Fibroblast of lung (primary cell): ENCODE measurements around the gene INSRR. TPM values are rescaled to one million over a fixed set of nuclear protein-coding genes. Genes with fewer than 3 reads are reported as not detected.
A peak's percentile ranks its signal among the peaks of the same experiment; 100 is the strongest.

ENCODE experiments used
- DNase-seq, 2 donors: peaks; one replicate each; pipeline versions ENCODE4 v3.0.0 to v3.0.0-alpha.2; 2010; ENCODE audit warnings: low read depth in 2 of 2
- H2AFZ ChIP-seq: 2 replicates; pipeline ENCODE4 v1.5.1; 2012; ENCODE audit warnings: low read length, control low read depth, inconsistent platforms
- H3K27ac ChIP-seq: 2 replicates; pipeline ENCODE4 v1.5.1; 2011; ENCODE audit warnings: low read length, control low read depth; ENCODE audit not compliant: insufficient read depth
- H3K27me3 ChIP-seq: 2 replicates; pipeline ENCODE4 v1.5.1; 2011; ENCODE audit warnings: mild to moderate bottlenecking, low read length; ENCODE audit not compliant: control insufficient read depth, insufficient read depth
- H3K36me3 ChIP-seq: 2 replicates; pipeline ENCODE4 v1.5.1; 2011; ENCODE audit warnings: low read length; ENCODE audit not compliant: control insufficient read depth, insufficient read depth
- H3K4me1 ChIP-seq: 2 replicates; pipeline ENCODE4 v1.5.1; 2011; ENCODE audit warnings: low read length; ENCODE audit not compliant: control insufficient read depth, insufficient read depth; ENCODE audit errors: extremely low read depth
- H3K4me2 ChIP-seq: 2 replicates; pipeline ENCODE4 v1.5.1; 2011; ENCODE audit warnings: low read length, control low read depth; ENCODE audit not compliant: insufficient read depth; ENCODE audit errors: extremely low read depth
- H3K4me3 ChIP-seq, 4 experiments: fragments of 200-600 bp in 1 of 4; sonication (generic) in 1 of 4; replicated peaks in 1 of 4; 2 replicates each; pipeline ENCODE4 v1.5.1; 2011 to 2016; ENCODE audit warnings: low read length in 4 of 4, low read depth in 3 of 4, mild to moderate bottlenecking in 3 of 4, control low read depth in 2 of 4, inconsistent platforms in 1 of 4, mixed read lengths in 1 of 4; ENCODE audit not compliant: insufficient read depth in 1 of 4; ENCODE audit errors: control extremely low read depth in 1 of 4
- H3K79me2 ChIP-seq: 2 replicates; pipeline ENCODE4 v1.5.1; 2012; ENCODE audit warnings: mild to moderate bottlenecking, low read length, inconsistent platforms; ENCODE audit not compliant: control insufficient read depth, insufficient read depth
- H3K9ac ChIP-seq: 2 replicates; pipeline ENCODE4 v1.5.1; 2011; ENCODE audit warnings: mild to moderate bottlenecking, low read length, control low read depth; ENCODE audit not compliant: insufficient read depth
- H3K9me3 ChIP-seq: 2 replicates; pipeline ENCODE4 v1.5.1; 2012; ENCODE audit warnings: low read depth, low read length; ENCODE audit not compliant: control insufficient read depth, insufficient read depth
- H4K20me1 ChIP-seq: 2 replicates; pipeline ENCODE4 v1.5.1; 2011; ENCODE audit warnings: low read length; ENCODE audit not compliant: control insufficient read depth, insufficient read depth; ENCODE audit errors: extremely low read depth
- CTCF ChIP-seq, 2 donors: IDR thresholded peaks in 1 of 2; conservative IDR thresholded peaks in 1 of 2; 1 replicate in 1 of 2; 2 replicates in 1 of 2; pipeline ENCODE4 v1.5.1; 2011 to 2012; ENCODE audit warnings: low read length in 2 of 2, control low read depth in 1 of 2, inconsistent platforms in 1 of 2, low read depth in 1 of 2, mild to moderate bottlenecking in 1 of 2
- EZH2 ChIP-seq: IDR thresholded peaks from 2 replicates; pipeline ENCODE4 v1.5.1; 2012; ENCODE audit warnings: low read length, control low read depth, mild to moderate bottlenecking; ENCODE audit errors: missing control alignments
- polyA plus RNA-seq, 2 donors: library from polyadenylated mRNA; depleted of rRNA in 1 of 2; stranded (reverse) in 1 of 2; unstranded in 1 of 2; fragments of >200 nt; gene quantifications; 2 replicates each; pipeline ENCODE4 v1.2.1, GENCODE V29; 2011 to 2012; ENCODE audit warnings: missing spikeins in 1 of 2
- total RNA-seq: library from RNA; depleted of rRNA; stranded (reverse); fragments of >200 nt; gene quantifications from 2 replicates; pipeline ENCODE4 v1.2.1, GENCODE V29; 2014

Gene INSRR
- total and polyA plus RNA-seq, 2 donors (not counting 1 experiment from before 2014, with no cell fraction given): not detected

GRCh38 chr1:156905651-156906050 lies 46.7 kb upstream of the INSRR start:
- no peak overlapping the region for H3K9ac ChIP-seq
- no peaks in the 10 kb centered on the region for H3K9me3 ChIP-seq
- no peak for DNase-seq
- peaks cover 50% of the 10 kb centered on the region for H3K79me2 ChIP-seq
- TF ChIP-seq CTCF (conservative IDR thresholded peaks at IDR 0.05 in 1 of 2, IDR thresholded peaks at IDR 0.05 in 1 of 2; ENCODE audit: low read depth in 1 of 2, low read length in 2 of 2): no peak
- no peak for TF ChIP-seq EZH2
- no peak overlapping the region for H3K27ac ChIP-seq
- no peaks in the 10 kb centered on the region for H3K27me3 ChIP-seq
- peaks cover 47% of the 10 kb centered on the region for H3K4me1 ChIP-seq
- peaks cover 36% of the 10 kb centered on the region for H3K36me3 ChIP-seq
- H2AFZ ChIP-seq: no peak overlapping the region
- no peak overlapping the region for H3K4me3 ChIP-seq
- H4K20me1 ChIP-seq: no peaks in the 10 kb centered on the region
- H3K4me2 ChIP-seq: no peak overlapping the region

GRCh38 chr1:156905176-156905575 lies 46.3 kb upstream of the INSRR start:
- no peak for DNase-seq
- H3K4me3 ChIP-seq: no peak overlapping the region
- no peaks in the 10 kb centered on the region for H4K20me1 ChIP-seq
- H3K36me3 ChIP-seq: peaks cover 32% of the 10 kb centered on the region
- H2AFZ ChIP-seq: no peak overlapping the region
- peaks cover 55% of the 10 kb centered on the region for H3K79me2 ChIP-seq
- no peak overlapping the region for H3K9ac ChIP-seq
- H3K27ac ChIP-seq: no peak overlapping the region
- no peak for TF ChIP-seq EZH2
- TF ChIP-seq CTCF (conservative IDR thresholded peaks at IDR 0.05 in 1 of 2, IDR thresholded peaks at IDR 0.05 in 1 of 2; ENCODE audit: low read depth in 1 of 2, low read length in 2 of 2): no peak
- no peaks in the 10 kb centered on the region for H3K27me3 ChIP-seq
- H3K9me3 ChIP-seq: no peaks in the 10 kb centered on the region
- no peak overlapping the region for H3K4me2 ChIP-seq
- H3K4me1 ChIP-seq: peaks cover 50% of the 10 kb centered on the region

GRCh38 chr1:156904187-156904959 lies 45.5 kb upstream of the INSRR start:
- H2AFZ ChIP-seq: no peak overlapping the region
- no peaks in the 10 kb centered on the region for H4K20me1 ChIP-seq
- no peak for DNase-seq
- peak overlapping the region; percentile 36 for H3K27ac ChIP-seq
- H3K9me3 ChIP-seq: no peaks in the 10 kb centered on the region
- H3K4me3 ChIP-seq: no peak overlapping the region
- H3K36me3 ChIP-seq: peaks cover 28% of the 10 kb centered on the region
- H3K4me1 ChIP-seq: peaks cover 57% of the 10 kb centered on the region
- no peaks in the 10 kb centered on the region for H3K27me3 ChIP-seq
- no peak for TF ChIP-seq EZH2
- TF ChIP-seq CTCF (conservative IDR thresholded peaks at IDR 0.05 in 1 of 2, IDR thresholded peaks at IDR 0.05 in 1 of 2; ENCODE audit: low read depth in 1 of 2, low read length in 2 of 2): no peak
- no peak overlapping the region for H3K4me2 ChIP-seq
- H3K9ac ChIP-seq: no peak overlapping the region
- H3K79me2 ChIP-seq: peaks cover 61% of the 10 kb centered on the region
